SK-N-SH (cell line): ENCODE measurements around the gene MRPL54.

Experiments
- CHD2 ChIP-seq: fragments of 150-350 bp; IDR thresholded peaks from 2 replicates; pipeline ENCODE4 v1.6.1; 2018; ENCODE audit warnings: low read length; ENCODE audit not compliant: partially characterized antibody
- TF ChIP-seq, protein P1 (sequence below): fragments of 200-600 bp; sonication (generic); IDR thresholded peaks from 2 replicates; pipeline ENCODE4 v1.6.1; 2017; ENCODE audit warnings: antibody characterized with exemption, mild to moderate bottlenecking, moderate library complexity

DNA sequence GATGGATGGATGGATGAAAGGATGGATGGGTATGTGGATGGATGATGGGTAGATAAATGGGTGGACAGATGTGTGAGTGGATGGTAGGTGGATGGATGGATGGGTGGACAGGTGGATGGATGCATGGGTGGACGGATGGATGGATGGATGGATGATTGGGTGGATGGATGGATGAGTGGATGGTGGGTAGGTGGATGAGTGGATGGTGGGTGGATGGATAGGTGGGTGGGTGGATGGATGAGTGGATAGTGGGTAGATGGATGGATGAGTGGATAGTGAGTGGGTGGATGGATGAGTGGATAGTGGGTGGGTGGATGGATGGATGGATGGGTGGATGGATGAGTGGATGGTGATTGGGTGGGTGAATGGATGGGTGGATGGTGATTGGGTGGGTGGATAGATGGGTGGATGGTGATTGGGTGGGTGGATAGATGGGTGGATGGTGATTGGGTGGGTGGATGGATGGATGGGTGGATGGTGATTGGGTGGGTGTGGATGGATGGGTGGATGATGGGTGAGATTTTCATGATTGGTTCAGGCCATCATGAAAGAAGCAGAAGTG is 14.1 kb downstream of the MRPL54 start:
- no peak for TF ChIP-seq CHD2
- TF ChIP-seq, protein P1, sequence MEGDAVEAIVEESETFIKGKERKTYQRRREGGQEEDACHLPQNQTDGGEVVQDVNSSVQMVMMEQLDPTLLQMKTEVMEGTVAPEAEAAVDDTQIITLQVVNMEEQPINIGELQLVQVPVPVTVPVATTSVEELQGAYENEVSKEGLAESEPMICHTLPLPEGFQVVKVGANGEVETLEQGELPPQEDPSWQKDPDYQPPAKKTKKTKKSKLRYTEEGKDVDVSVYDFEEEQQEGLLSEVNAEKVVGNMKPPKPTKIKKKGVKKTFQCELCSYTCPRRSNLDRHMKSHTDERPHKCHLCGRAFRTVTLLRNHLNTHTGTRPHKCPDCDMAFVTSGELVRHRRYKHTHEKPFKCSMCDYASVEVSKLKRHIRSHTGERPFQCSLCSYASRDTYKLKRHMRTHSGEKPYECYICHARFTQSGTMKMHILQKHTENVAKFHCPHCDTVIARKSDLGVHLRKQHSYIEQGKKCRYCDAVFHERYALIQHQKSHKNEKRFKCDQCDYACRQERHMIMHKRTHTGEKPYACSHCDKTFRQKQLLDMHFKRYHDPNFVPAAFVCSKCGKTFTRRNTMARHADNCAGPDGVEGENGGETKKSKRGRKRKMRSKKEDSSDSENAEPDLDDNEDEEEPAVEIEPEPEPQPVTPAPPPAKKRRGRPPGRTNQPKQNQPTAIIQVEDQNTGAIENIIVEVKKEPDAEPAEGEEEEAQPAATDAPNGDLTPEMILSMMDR = no peak
